HepG2 (cell line): ENCODE results near the gene APOC3. TPM values are rescaled to one million over a fixed set of nuclear protein-coding genes. Genes with fewer than 3 reads are reported as not detected.

Experiments
- CBX1 ChIP-seq: IDR thresholded peaks from one replicate; pipeline ENCODE4 v1.6.1; 2016; ENCODE audit warnings: antibody characterized with exemption, low read depth
- EHMT2 ChIP-seq: fragments of 200-600 bp; sonication (generic); IDR thresholded peaks from 2 replicates; pipeline ENCODE4 v1.7.0; 2017; ENCODE audit warnings: antibody characterized with exemption, low read depth, low read length, borderline replicate concordance
- ELF1 ChIP-seq: sonication (generic); formaldehyde crosslinking; IDR thresholded peaks from 2 replicates; pipeline ENCODE4 v1.4.0; 2020; ENCODE audit warnings: missing genetic modification reagents
- FOXA3 ChIP-seq: IDR thresholded peaks from 2 replicates; pipeline ENCODE4 v1.6.1; 2016; ENCODE audit warnings: missing genetic modification reagents, missing compliant biosample characterization
- KDM1A ChIP-seq: IDR thresholded peaks from 2 replicates; pipeline ENCODE4 v1.6.1; 2016; ENCODE audit warnings: missing compliant biosample characterization
- MYC ChIP-seq: sonication (generic); formaldehyde crosslinking; IDR thresholded peaks from 2 replicates; pipeline ENCODE4 v1.9.0; 2021; ENCODE audit warnings: missing genetic modification reagents, borderline replicate concordance
- RARG ChIP-seq: sonication (generic); formaldehyde crosslinking; IDR thresholded peaks from 2 replicates; pipeline ENCODE4 v1.4.0; 2020; ENCODE audit warnings: low read depth, mild to moderate bottlenecking, missing genetic modification reagents
- SP5 ChIP-seq: IDR thresholded peaks from 2 replicates; pipeline ENCODE4 v1.6.1; 2016; ENCODE audit warnings: low read depth, borderline replicate concordance
- TAF1 ChIP-seq: sonication (generic); formaldehyde crosslinking; IDR thresholded peaks from 2 replicates; pipeline ENCODE4 v1.4.0; 2020; ENCODE audit warnings: missing genetic modification reagents
- ZNF263 ChIP-seq: sonication (generic); formaldehyde crosslinking; IDR thresholded peaks from 2 replicates; pipeline ENCODE4 v1.4.0; 2020; ENCODE audit warnings: missing genetic modification reagents
- ZNF30 ChIP-seq: sonication (generic); formaldehyde crosslinking; IDR thresholded peaks from 2 replicates; pipeline ENCODE4 v1.5.0; 2020; ENCODE audit warnings: mild to moderate bottlenecking, missing genetic modification reagents
- ZNF326 ChIP-seq: sonication (generic); formaldehyde crosslinking; IDR thresholded peaks from 2 replicates; pipeline ENCODE4 v1.4.0; 2020; ENCODE audit warnings: missing genetic modification reagents, borderline replicate concordance
- ZNF441 ChIP-seq: sonication (generic); formaldehyde crosslinking; IDR thresholded peaks from 2 replicates; pipeline ENCODE4 v1.7.0; 2021; ENCODE audit warnings: missing genetic modification reagents, borderline replicate concordance
- ZNF790 ChIP-seq: sonication (generic); formaldehyde crosslinking; IDR thresholded peaks from 2 replicates; pipeline ENCODE4 v1.8.0; 2022; ENCODE audit warnings: missing genetic modification reagents, mild to moderate bottlenecking, borderline replicate concordance
- polyA plus RNA-seq, 8 experiments: library from polyadenylated mRNA; depleted of rRNA in 3 of 8; stranded (reverse) in 7 of 8; unstranded in 1 of 8; fragments of >200 nt; fragmentation: Illumina TruSeq in 4 of 8; extraction: Trizol in 4 of 8; gene quantifications; 2 replicates each; pipeline versions ENCODE4 v1.2.1 to v1.2.3, GENCODE V29; 2011 to 2016; ENCODE audit warnings: low read depth in 4 of 8, missing spikeins in 1 of 8, mixed read lengths in 1 of 8; ENCODE audit not compliant: insufficient read depth in 1 of 8
- total RNA-seq, 5 experiments: library from RNA; depleted of rRNA; stranded (reverse); fragments of >200 nt; fragmentation: Illumina TruSeq; extraction: Trizol; gene quantifications; 2 replicates each; pipeline ENCODE4 v1.2.3, GENCODE V29; 2016; ENCODE audit warnings: low read depth in 1 of 5
- TF ChIP-seq, protein P1 (sequence below): sonication (generic); formaldehyde crosslinking; IDR thresholded peaks from 2 replicates; pipeline ENCODE4 v1.8.0; 2022; ENCODE audit warnings: missing genetic modification reagents, mild to moderate bottlenecking, borderline replicate concordance
- TF ChIP-seq, protein P2 (sequence below): sonication (generic); formaldehyde crosslinking; IDR thresholded peaks from 2 replicates; pipeline ENCODE4 v1.5.0; 2020; ENCODE audit warnings: missing genetic modification reagents, mild to moderate bottlenecking, borderline replicate concordance
- TF ChIP-seq, protein P3 (sequence below): sonication (generic); formaldehyde crosslinking; IDR thresholded peaks from 2 replicates; pipeline ENCODE4 v1.5.0; 2020; ENCODE audit warnings: missing genetic modification reagents
- TF ChIP-seq, protein P4 (sequence below): sonication (generic); formaldehyde crosslinking; IDR thresholded peaks from 2 replicates; pipeline ENCODE4 v1.4.0; 2020; ENCODE audit warnings: missing genetic modification reagents, borderline replicate concordance
- TF ChIP-seq, protein P5 (sequence below): sonication (generic); formaldehyde crosslinking; IDR thresholded peaks from 2 replicates; pipeline ENCODE4 v1.8.0; 2022; ENCODE audit warnings: mild to moderate bottlenecking, missing genetic modification reagents
- TF ChIP-seq, protein P6 (sequence below): sonication (generic); formaldehyde crosslinking; IDR thresholded peaks from 2 replicates; pipeline ENCODE4 v1.5.0; 2020; ENCODE audit warnings: missing genetic modification reagents

APOC3 gene
- total and polyA plus RNA-seq, 2 of the 13 experiments (the other 11 are each of a cell fraction or from before 2014, with no cell fraction given): 314 to 687 TPM

DNA sequence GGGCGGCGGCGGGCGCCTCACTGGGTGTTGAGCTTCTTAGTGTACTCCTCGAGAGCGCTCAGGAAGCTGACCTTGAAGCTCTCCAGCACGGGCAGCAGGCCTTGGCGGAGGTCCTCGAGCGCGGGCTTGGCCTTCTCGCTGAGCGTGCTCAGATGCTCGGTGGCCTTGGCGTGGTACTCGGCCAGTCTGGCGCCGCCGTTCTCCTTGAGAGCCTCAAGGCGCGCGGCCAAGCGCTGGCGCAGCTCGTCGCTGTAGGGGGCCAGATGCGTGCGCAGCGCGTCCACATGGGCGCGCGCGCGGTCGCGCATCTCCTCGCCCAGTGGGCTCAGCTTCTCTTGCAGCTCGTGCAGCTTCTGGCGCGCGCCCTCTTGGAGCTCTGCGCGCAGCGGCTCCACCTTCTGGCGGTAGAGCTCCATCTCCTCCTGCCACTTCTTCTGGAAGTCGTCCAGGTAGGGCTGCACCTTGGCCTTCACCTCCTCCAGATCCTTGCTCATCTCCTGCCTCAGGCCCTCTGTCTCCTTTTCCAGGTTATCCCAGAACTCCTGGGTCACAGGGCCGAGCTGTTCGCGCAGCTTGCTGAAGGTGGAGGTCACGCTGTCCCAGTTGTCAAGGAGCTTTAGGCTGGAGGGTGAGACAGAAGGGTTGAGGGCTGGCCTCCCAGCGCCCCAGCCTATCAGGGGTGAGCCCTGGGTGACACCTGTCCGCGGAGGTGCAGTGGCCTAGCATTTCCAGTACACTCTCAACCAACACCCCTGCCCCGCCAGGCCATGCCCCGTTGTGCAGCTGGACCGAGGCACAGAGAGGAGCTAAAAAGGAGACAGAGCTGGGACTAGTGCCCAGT is 6.3 kb downstream of the APOC3 start (continued):
- TF ChIP-seq FOXA3: no peak; the same call in 1 of the 2 replicates
- TF ChIP-seq EHMT2: no peak
- TF ChIP-seq, protein P1, sequence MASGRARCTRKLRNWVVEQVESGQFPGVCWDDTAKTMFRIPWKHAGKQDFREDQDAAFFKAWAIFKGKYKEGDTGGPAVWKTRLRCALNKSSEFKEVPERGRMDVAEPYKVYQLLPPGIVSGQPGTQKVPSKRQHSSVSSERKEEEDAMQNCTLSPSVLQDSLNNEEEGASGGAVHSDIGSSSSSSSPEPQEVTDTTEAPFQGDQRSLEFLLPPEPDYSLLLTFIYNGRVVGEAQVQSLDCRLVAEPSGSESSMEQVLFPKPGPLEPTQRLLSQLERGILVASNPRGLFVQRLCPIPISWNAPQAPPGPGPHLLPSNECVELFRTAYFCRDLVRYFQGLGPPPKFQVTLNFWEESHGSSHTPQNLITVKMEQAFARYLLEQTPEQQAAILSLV (CRISPR knock-in tag): 0 out of 2 replicates have a peak, but pooled peaks have one; percentile 29
- no peak for TF ChIP-seq ZNF326 (CRISPR knock-in tag)
- peak; percentile 37; the same call in 1 of the 2 replicates for TF ChIP-seq ZNF263 (CRISPR knock-in tag)
- 0 out of 2 replicates have a peak, but pooled peaks have one; percentile 21 for TF ChIP-seq ELF1 (CRISPR knock-in tag)
- TF ChIP-seq KDM1A (CRISPR knock-in tag): no peak
- TF ChIP-seq, protein P2, sequence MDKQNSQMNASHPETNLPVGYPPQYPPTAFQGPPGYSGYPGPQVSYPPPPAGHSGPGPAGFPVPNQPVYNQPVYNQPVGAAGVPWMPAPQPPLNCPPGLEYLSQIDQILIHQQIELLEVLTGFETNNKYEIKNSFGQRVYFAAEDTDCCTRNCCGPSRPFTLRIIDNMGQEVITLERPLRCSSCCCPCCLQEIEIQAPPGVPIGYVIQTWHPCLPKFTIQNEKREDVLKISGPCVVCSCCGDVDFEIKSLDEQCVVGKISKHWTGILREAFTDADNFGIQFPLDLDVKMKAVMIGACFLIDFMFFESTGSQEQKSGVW: no peak; the same call in 1 of the 2 replicates
- TF ChIP-seq, protein P3, sequence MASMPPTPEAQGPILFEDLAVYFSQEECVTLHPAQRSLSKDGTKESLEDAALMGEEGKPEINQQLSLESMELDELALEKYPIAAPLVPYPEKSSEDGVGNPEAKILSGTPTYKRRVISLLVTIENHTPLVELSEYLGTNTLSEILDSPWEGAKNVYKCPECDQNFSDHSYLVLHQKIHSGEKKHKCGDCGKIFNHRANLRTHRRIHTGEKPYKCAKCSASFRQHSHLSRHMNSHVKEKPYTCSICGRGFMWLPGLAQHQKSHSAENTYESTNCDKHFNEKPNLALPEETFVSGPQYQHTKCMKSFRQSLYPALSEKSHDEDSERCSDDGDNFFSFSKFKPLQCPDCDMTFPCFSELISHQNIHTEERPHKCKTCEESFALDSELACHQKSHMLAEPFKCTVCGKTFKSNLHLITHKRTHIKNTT: no peak
- peak; percentile 73; the same call in 1 of the 2 replicates for TF ChIP-seq MYC (CRISPR knock-in tag)
- TF ChIP-seq, protein P4, sequence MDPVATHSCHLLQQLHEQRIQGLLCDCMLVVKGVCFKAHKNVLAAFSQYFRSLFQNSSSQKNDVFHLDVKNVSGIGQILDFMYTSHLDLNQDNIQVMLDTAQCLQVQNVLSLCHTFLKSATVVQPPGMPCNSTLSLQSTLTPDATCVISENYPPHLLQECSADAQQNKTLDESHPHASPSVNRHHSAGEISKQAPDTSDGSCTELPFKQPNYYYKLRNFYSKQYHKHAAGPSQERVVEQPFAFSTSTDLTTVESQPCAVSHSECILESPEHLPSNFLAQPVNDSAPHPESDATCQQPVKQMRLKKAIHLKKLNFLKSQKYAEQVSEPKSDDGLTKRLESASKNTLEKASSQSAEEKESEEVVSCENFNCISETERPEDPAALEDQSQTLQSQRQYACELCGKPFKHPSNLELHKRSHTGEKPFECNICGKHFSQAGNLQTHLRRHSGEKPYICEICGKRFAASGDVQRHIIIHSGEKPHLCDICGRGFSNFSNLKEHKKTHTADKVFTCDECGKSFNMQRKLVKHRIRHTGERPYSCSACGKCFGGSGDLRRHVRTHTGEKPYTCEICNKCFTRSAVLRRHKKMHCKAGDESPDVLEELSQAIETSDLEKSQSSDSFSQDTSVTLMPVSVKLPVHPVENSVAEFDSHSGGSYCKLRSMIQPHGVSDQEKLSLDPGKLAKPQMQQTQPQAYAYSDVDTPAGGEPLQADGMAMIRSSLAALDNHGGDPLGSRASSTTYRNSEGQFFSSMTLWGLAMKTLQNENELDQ (CRISPR knock-in tag): no peak
- no peak for TF ChIP-seq CBX1
- TF ChIP-seq, protein P5, sequence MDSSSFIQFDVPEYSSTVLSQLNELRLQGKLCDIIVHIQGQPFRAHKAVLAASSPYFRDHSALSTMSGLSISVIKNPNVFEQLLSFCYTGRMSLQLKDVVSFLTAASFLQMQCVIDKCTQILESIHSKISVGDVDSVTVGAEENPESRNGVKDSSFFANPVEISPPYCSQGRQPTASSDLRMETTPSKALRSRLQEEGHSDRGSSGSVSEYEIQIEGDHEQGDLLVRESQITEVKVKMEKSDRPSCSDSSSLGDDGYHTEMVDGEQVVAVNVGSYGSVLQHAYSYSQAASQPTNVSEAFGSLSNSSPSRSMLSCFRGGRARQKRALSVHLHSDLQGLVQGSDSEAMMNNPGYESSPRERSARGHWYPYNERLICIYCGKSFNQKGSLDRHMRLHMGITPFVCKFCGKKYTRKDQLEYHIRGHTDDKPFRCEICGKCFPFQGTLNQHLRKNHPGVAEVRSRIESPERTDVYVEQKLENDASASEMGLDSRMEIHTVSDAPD: no peak
- no peak for TF ChIP-seq RARG (CRISPR knock-in tag)
- peak; percentile 75; the same call in 1 of the 2 replicates for TF ChIP-seq ZNF441 (CRISPR knock-in tag)
- no peak for TF ChIP-seq ZNF790 (CRISPR knock-in tag)
- peak; percentile 42; the same call in 1 of the 2 replicates for TF ChIP-seq TAF1 (CRISPR knock-in tag)
- no peak for TF ChIP-seq ZNF30 (CRISPR knock-in tag)
- 0 out of 2 replicates have a peak, but pooled peaks have one; percentile 17 for TF ChIP-seq SP5 (CRISPR knock-in tag)
- TF ChIP-seq, protein P6, sequence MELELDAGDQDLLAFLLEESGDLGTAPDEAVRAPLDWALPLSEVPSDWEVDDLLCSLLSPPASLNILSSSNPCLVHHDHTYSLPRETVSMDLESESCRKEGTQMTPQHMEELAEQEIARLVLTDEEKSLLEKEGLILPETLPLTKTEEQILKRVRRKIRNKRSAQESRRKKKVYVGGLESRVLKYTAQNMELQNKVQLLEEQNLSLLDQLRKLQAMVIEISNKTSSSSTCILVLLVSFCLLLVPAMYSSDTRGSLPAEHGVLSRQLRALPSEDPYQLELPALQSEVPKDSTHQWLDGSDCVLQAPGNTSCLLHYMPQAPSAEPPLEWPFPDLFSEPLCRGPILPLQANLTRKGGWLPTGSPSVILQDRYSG (CRISPR knock-in tag): no peak
